ENCODE measurements around the gene TEP1. TPM values are rescaled to one million over a fixed set of nuclear protein-coding genes. Genes with fewer than 3 reads are reported as not detected.
"Not testable (repeated sequence)": the region's sequence is repeated elsewhere in the genome, so short reads cannot be mapped to it uniquely, and the experiment has no call there.

The TEP1 gene
- total RNA-seq, 2 experiments from 2014 or later = 13.4 to 26.8 TPM

DNA sequence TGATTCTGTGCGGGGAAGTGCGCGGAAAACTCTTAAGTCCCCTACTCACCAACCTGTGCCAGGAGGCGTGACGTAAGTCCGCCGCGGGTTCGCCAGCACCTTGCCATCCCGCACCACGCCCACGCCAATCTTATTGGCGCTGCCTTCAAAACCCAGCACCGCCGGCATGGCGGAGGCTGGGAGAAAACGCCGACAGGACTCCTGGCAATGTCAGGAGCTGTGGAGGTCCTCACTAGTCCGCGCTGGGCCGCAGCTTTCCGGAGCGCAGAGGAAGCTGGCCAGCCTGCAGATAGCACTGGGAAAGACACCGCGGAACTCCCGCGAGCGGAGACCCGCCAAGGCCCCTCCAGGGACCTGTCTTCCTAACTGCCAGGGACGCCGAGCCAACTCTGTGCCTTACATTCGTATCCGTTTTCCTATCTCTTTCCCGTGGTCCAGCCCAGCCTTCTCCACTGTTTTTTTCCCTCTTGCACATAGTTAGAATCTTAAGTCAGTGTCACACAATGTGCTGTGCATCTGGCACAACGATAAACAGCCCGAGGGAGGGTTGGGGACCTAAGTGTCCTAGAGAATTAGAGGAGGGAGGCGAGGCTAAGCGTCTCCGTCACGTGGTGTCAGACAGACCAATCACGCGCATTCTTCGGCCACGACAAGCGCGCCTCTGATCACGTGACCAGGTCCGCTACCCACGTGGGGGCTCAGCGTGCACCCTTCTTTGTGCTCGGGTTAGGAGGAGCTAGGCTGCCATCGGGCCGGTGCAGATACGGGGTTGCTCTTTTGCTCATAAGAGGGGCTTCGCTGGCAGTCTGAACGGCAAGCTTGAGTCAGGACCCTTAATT is 41.4 kb upstream of the TEP1 start, which contains the start of the genes APEX1 and OSGEP:
Gene APEX1, plus strand, starts transcription at position 711 of the 839 bp plus-strand sequence. CDS start 420 bp downstream, outside the sequence.
Gene OSGEP, minus strand, starts transcription at position 297 of the 839 bp plus-strand sequence. Its CDS starts 129 bp downstream, at position 168.
- H3K4me3 ChIP-seq (ENCODE audit: low read depth, low read length, poor library complexity, severe bottlenecking) = peak within 1 kb of the TSS; percentile 99
- H3K9me2 ChIP-seq (ENCODE audit: insufficient read depth, low read length) = no peaks in the 10 kb centered on the region
- H3K27ac ChIP-seq (ENCODE audit: low read depth, low read length, poor library complexity, severe bottlenecking) = peak within 1 kb of the TSS; percentile 78
- ChIA-PET POLR2A (interaction anchor here (0.6 to 4.4 kb wide), 17 partner anchors 9 to 159 kb away, joined by 3 to 27 read pairs (median 6); partner anchors contain the start of genes PARP2, PNP and TEP1), CTCF (ENCODE audit: unreplicated experiment) (interaction anchor here (0.7 to 1.7 kb wide), 3 partner anchors 25 to 39 kb away, joined by 3 to 7 read pairs (median 3); no protein-coding TSS in a partner anchor)
- peak within 1 kb of the TSS; percentile 90 for H3K4me2 ChIP-seq (ENCODE audit: low read length)
- peaks cover 62% of the 10 kb centered on the region for H3K79me2 ChIP-seq (ENCODE audit: insufficient read depth, low read depth, low read length)
- H3K36me3 ChIP-seq (ENCODE audit: insufficient read depth, low read length) = peaks cover 76% of the 10 kb centered on the region
- H3K9me3 ChIP-seq (ENCODE audit: low read length) = no peaks in the 10 kb centered on the region
- H2AFZ ChIP-seq (ENCODE audit: low read length) = peak within 1 kb of the TSS; percentile 74
- H3K4me1 ChIP-seq (ENCODE audit: insufficient read depth, low read length, poor library complexity, severe bottlenecking) = peaks cover 42% of the 10 kb centered on the region
- peak; percentile 100 for DNase-seq (ENCODE audit: low spot score)
- BruUV-seq (replicated peaks) = no TSS peak
- H4K20me1 ChIP-seq (ENCODE audit: insufficient read depth, low read length) = peaks cover 2% of the 10 kb centered on the region; the same call in 1 of the 2 replicates
- no peak for TF ChIP-seq CTCF (conservative IDR thresholded peaks at IDR 0.05; ENCODE audit: low read length)
- no peak for TF ChIP-seq EZH2phosphoT487 (IDR thresholded peaks at IDR 0.05; ENCODE audit: borderline replicate concordance, low read depth, low read length)
- intact Hi-C loops (cut with micrococcal nuclease; ENCODE audit: unreplicated experiment) = loop anchor here (1.0 kb wide), 2 partner anchors 39 to 111 kb away; partner anchors contain the start of gene PARP2

GRCh38 chr14:20452831-20453230 is 39.5 kb upstream of the TEP1 start:
- Histone ChIP-seq H3K4me2 (ENCODE audit: low read length) (peak overlapping the region; percentile 90; the same call in 1 of the 2 replicates), H3K36me3 (ENCODE audit: insufficient read depth, low read length) (peaks cover 76% of the 10 kb centered on the region), H3K4me1 (ENCODE audit: insufficient read depth, low read length, poor library complexity, severe bottlenecking) (peaks cover 28% of the 10 kb centered on the region), H3K79me2 (ENCODE audit: insufficient read depth, low read depth, low read length) (peaks cover 51% of the 10 kb centered on the region)
- POLR2A ChIA-PET = interaction anchor here (0.7 to 4.4 kb wide), 9 partner anchors 9 to 109 kb away, joined by 3 to 27 read pairs (median 4); partner anchors contain the start of genes PARP2, PIP4P1 and PNP
- H3K4me3 ChIP-seq (ENCODE audit: low read depth, low read length, poor library complexity, severe bottlenecking); H3K27ac ChIP-seq (ENCODE audit: low read depth, low read length, poor library complexity, severe bottlenecking); H3K9me3 ChIP-seq (ENCODE audit: low read length); H2AFZ ChIP-seq (ENCODE audit: low read length); BruUV-seq (replicated peaks); intact Hi-C loops (cut with micrococcal nuclease; ENCODE audit: unreplicated experiment); DNase-seq (ENCODE audit: low spot score); H4K20me1 ChIP-seq (ENCODE audit: insufficient read depth, low read length); H3K9me2 ChIP-seq (ENCODE audit: insufficient read depth, low read length); CTCF ChIA-PET (ENCODE audit: unreplicated experiment): not testable (repeated sequence)

DNA sequence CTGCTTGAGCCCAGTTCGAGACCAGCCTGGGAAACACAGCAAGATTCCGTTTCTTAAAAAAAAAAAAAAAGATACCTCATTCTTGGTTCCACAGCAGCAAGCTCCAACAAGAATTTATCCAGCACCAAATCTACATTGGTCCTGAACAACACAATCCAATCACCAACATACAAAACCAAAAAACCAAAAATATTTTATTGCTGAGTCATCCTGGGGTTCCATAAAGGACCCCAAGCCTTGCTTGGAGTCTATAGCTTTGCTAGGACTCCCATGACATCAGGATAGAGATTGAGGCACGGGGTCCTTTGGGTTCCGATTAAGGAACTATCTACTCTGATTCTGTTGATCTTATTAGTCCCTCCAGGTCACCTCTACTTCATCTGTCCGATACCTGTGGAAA is 33.6 kb upstream of the TEP1 start:
- BruUV-seq (replicated peaks) = no TSS peak
- Histone ChIP-seq H3K79me2 (ENCODE audit: insufficient read depth, low read depth, low read length) (no peaks in the 10 kb centered on the region), H3K4me1 (ENCODE audit: insufficient read depth, low read length, poor library complexity, severe bottlenecking) (no peaks in the 10 kb centered on the region), H3K9me3 (ENCODE audit: low read length) (no peaks in the 10 kb centered on the region), H3K4me2 (ENCODE audit: low read length) (no peak overlapping the region), H3K36me3 (ENCODE audit: insufficient read depth, low read length) (peaks cover 92% of the 10 kb centered on the region), H4K20me1 (ENCODE audit: insufficient read depth, low read length) (no peaks in the 10 kb centered on the region), H3K9me2 (ENCODE audit: insufficient read depth, low read length) (no peaks in the 10 kb centered on the region), H3K27ac (ENCODE audit: low read depth, low read length, poor library complexity, severe bottlenecking) (no peak overlapping the region), H2AFZ (ENCODE audit: low read length) (no peak overlapping the region), H3K4me3 (ENCODE audit: low read depth, low read length, poor library complexity, severe bottlenecking) (no peak overlapping the region)
- TF ChIP-seq CTCF (conservative IDR thresholded peaks at IDR 0.05; ENCODE audit: low read length) (no peak), EZH2phosphoT487 (IDR thresholded peaks at IDR 0.05; ENCODE audit: borderline replicate concordance, low read depth, low read length) (no peak)
- CTCF ChIA-PET (ENCODE audit: unreplicated experiment) = no interaction called here
- DNase-seq (ENCODE audit: low spot score) = no peak
- intact Hi-C loops (cut with micrococcal nuclease; ENCODE audit: unreplicated experiment) = no loop called here
- POLR2A ChIA-PET = no interaction called here

- H3K79me2 ChIP-seq (ENCODE audit: insufficient read depth, low read depth, low read length); H3K27ac ChIP-seq (ENCODE audit: low read depth, low read length, poor library complexity, severe bottlenecking); H2AFZ ChIP-seq (ENCODE audit: low read length); H3K4me2 ChIP-seq (ENCODE audit: low read length); CTCF ChIA-PET (ENCODE audit: unreplicated experiment); POLR2A ChIA-PET; DNase-seq (ENCODE audit: low spot score); H4K20me1 ChIP-seq (ENCODE audit: insufficient read depth, low read length); H3K9me3 ChIP-seq (ENCODE audit: low read length); H3K9me2 ChIP-seq (ENCODE audit: insufficient read depth, low read length); intact Hi-C loops (cut with micrococcal nuclease; ENCODE audit: unreplicated experiment); H3K4me3 ChIP-seq (ENCODE audit: low read depth, low read length, poor library complexity, severe bottlenecking): not testable (repeated sequence)
- Histone ChIP-seq H3K4me1 (ENCODE audit: insufficient read depth, low read length, poor library complexity, severe bottlenecking) (peaks cover 31% of the 10 kb centered on the region), H3K36me3 (ENCODE audit: insufficient read depth, low read length) (peaks cover 65% of the 10 kb centered on the region)
- TSS peak; percentile 12 for BruUV-seq (replicated peaks)
These were observed 30.3 kb upstream of the TEP1 start for GRCh38 chr14:20443650-20444049.

Data from OCI-LY7 (cell line).